Keratinocyte (primary cell): ENCODE results near the gene HEXD. TPM values are rescaled to one million over a fixed set of nuclear protein-coding genes. Genes with fewer than 3 reads are reported as not detected.

Experiments used
- DNase-seq: peaks from one replicate; pipeline ENCODE4 v3.0.0-alpha.2; 2011; ENCODE audit warnings: low read depth, missing footprints, low spot score
- FAIRE-seq: peaks from 2 replicates; lab custom pipeline; 2011; peaks lifted over from hg19 to GRCh38; lab: Jason Lieb, UNC
- H2AFZ ChIP-seq: 2 replicates; pipeline ENCODE4 v1.6.0; 2012; ENCODE audit warnings: low read length, control low read depth, inconsistent platforms; ENCODE audit not compliant: control insufficient read depth
- H3K27ac ChIP-seq: 2 replicates; pipeline ENCODE4 v1.5.1; 2011; ENCODE audit warnings: low read length; ENCODE audit not compliant: control insufficient read depth, insufficient read depth
- H3K27me3 ChIP-seq: 3 replicates; pipeline ENCODE4 v1.6.0; 2011; ENCODE audit warnings: low read length; ENCODE audit not compliant: control insufficient read depth, insufficient read depth; ENCODE audit errors: extremely low read depth
- H3K36me3 ChIP-seq, 2 experiments: 2 replicates in 1 of 2; 3 replicates in 1 of 2; pipeline ENCODE4 v1.5.1; 2011; ENCODE audit warnings: low read length in 2 of 2, mild to moderate bottlenecking in 1 of 2; ENCODE audit not compliant: control insufficient read depth in 2 of 2, insufficient read depth in 2 of 2; ENCODE audit errors: extremely low read depth in 1 of 2
- H3K4me1 ChIP-seq: 3 replicates; pipeline ENCODE4 v1.5.1; 2011; ENCODE audit warnings: low read length; ENCODE audit not compliant: control insufficient read depth, insufficient read depth; ENCODE audit errors: extremely low read depth
- H3K4me2 ChIP-seq: 3 replicates; pipeline ENCODE4 v1.6.0; 2011; ENCODE audit warnings: low read depth, low read length; ENCODE audit not compliant: control insufficient read depth, insufficient read depth; ENCODE audit errors: extremely low read depth
- H3K4me3 ChIP-seq, 3 experiments: fragments of 200-600 bp in 1 of 3; sonication (generic) in 1 of 3; 2 replicates in 2 of 3; 3 replicates in 1 of 3; pipeline ENCODE4 v1.5.1; 2011 to 2016; ENCODE audit warnings: low read length in 3 of 3, mild to moderate bottlenecking in 3 of 3, control low read depth in 2 of 3, inconsistent platforms in 1 of 3, low read depth in 1 of 3, mixed read lengths in 1 of 3, mixed run types in 1 of 3, moderate library complexity in 1 of 3; ENCODE audit not compliant: control insufficient read depth in 2 of 3, insufficient read depth in 2 of 3; ENCODE audit errors: extremely low read depth in 1 of 3
- H3K79me2 ChIP-seq: 2 replicates; pipeline ENCODE4 v1.6.0; 2012; ENCODE audit warnings: low read length; ENCODE audit not compliant: control insufficient read depth, insufficient read depth
- H3K9ac ChIP-seq: 3 replicates; pipeline ENCODE4 v1.6.0; 2011; ENCODE audit warnings: low read length; ENCODE audit not compliant: control insufficient read depth, insufficient read depth; ENCODE audit errors: extremely low read depth
- H3K9me1 ChIP-seq: 3 replicates; pipeline ENCODE4 v1.6.0; 2011; ENCODE audit warnings: low read length; ENCODE audit not compliant: control insufficient read depth, insufficient read depth; ENCODE audit errors: extremely low read depth
- H3K9me3 ChIP-seq: 2 replicates; pipeline ENCODE4 v1.5.1; 2012; ENCODE audit warnings: low read depth, low read length; ENCODE audit not compliant: control insufficient read depth
- H4K20me1 ChIP-seq: 3 replicates; pipeline ENCODE4 v1.6.0; 2011; ENCODE audit warnings: low read length; ENCODE audit not compliant: control insufficient read depth, insufficient read depth; ENCODE audit errors: extremely low read depth
- EZH2 ChIP-seq: IDR thresholded peaks from one replicate; pipeline ENCODE4 v1.6.1; 2012; ENCODE audit warnings: inconsistent platforms, mild to moderate bottlenecking, low read length, moderate library complexity
- dilution Hi-C: fragments of 300-500 bp; cut with MboI; formaldehyde crosslinking; loops from one replicate; pipeline ENCODE4 v1.7.0; 2020; ENCODE audit warnings: low sequenced_read_pairs; ENCODE audit not compliant: extremely low pct_ligation_motif_present
- polyA plus RNA-seq, 5 experiments: library from polyadenylated mRNA; depleted of rRNA in 3 of 5; stranded (reverse) in 3 of 5; stranded (forward) in 1 of 5; unstranded in 1 of 5; fragments of >200 nt; gene quantifications; 1 replicate in 1 of 5; 2 replicates in 3 of 5; 3 replicates in 1 of 5; pipeline versions ENCODE4 v1.2.1 to v1.2.3, GENCODE V29; 2011 to 2012; ENCODE audit warnings: missing spikeins in 2 of 5, low read depth in 1 of 5, low replicate concordance in 1 of 5
- small RNA-seq, 3 experiments: library from RNA; depleted of rRNA; stranded (forward); fragments of <200 nt; gene quantifications; one replicate each; pipeline ENCODE3, GENCODE V24; 2012; ENCODE audit warnings: low read depth in 3 of 3, low replicate concordance in 1 of 3; ENCODE audit not compliant: insufficient read length in 3 of 3
- TF ChIP-seq, protein P1 (sequence below), 3 experiments: IDR thresholded peaks in 1 of 3; conservative IDR thresholded peaks in 1 of 3; optimal IDR thresholded peaks in 1 of 3; 2 replicates in 2 of 3; 3 replicates in 1 of 3; pipeline versions ENCODE3 to v1.5.1; 2011; ENCODE audit warnings: low read length in 3 of 3, mild to moderate bottlenecking in 3 of 3, moderate library complexity in 2 of 3, control low read depth in 1 of 3, inconsistent platforms in 1 of 3; ENCODE audit not compliant: insufficient read depth in 2 of 3; ENCODE audit errors: extremely low read depth in 1 of 3

HEXD gene
- polyA plus RNA-seq, 1 donor (not counting 4 experiments of a cell fraction or from before 2014, with no cell fraction given) = 5.6 TPM

DNA sequence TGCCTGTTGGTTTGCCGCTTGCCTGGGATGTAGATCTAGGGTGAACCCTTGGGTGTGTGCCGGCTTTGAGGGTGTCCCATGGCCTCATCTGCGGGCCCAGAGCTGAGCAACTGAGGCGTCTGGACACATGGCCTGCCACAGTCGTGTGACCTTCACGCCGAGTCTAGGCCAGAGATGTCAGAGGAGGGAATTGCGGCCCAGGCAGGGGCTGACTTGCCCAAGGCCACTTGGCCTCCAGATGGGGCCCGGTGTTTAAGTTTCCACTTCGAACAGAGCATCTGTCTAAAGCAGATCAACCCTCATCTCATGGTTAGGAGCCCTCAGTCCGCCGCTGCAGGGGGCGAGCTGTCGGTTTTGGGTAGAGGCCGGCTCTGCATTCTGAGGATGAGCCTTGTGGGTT lies 73.4 kb downstream of the HEXD start:
- no peak for DNase-seq
- Histone ChIP-seq H3K9me1 (peaks cover 2% of the 10 kb centered on the region), H3K9ac (no peak overlapping the region), H3K4me3 (no peak overlapping the region), H3K79me2 (no peaks in the 10 kb centered on the region), H2AFZ (no peak overlapping the region), H4K20me1 (no peaks in the 10 kb centered on the region), H3K9me3 (no peaks in the 10 kb centered on the region), H3K4me2 (no peak overlapping the region), H3K4me1 (peaks cover 35% of the 10 kb centered on the region), H3K27me3 (no peaks in the 10 kb centered on the region), H3K36me3 (no peaks in the 10 kb centered on the region), H3K27ac (no peak overlapping the region)
- FAIRE-seq = no peak
- dilution Hi-C loops = no loop called here
- TF ChIP-seq EZH2 = no peak
- TF ChIP-seq, protein P1, sequence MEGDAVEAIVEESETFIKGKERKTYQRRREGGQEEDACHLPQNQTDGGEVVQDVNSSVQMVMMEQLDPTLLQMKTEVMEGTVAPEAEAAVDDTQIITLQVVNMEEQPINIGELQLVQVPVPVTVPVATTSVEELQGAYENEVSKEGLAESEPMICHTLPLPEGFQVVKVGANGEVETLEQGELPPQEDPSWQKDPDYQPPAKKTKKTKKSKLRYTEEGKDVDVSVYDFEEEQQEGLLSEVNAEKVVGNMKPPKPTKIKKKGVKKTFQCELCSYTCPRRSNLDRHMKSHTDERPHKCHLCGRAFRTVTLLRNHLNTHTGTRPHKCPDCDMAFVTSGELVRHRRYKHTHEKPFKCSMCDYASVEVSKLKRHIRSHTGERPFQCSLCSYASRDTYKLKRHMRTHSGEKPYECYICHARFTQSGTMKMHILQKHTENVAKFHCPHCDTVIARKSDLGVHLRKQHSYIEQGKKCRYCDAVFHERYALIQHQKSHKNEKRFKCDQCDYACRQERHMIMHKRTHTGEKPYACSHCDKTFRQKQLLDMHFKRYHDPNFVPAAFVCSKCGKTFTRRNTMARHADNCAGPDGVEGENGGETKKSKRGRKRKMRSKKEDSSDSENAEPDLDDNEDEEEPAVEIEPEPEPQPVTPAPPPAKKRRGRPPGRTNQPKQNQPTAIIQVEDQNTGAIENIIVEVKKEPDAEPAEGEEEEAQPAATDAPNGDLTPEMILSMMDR (optimal IDR thresholded peaks at IDR 0.05 in 1 of 3, IDR thresholded peaks at IDR 0.05 in 1 of 3, conservative IDR thresholded peaks at IDR 0.05 in 1 of 3; ENCODE audit: extremely low read depth in 1 of 3, insufficient read depth in 2 of 3, low read length in 3 of 3) = no peak

Small RNAs within 50 kb of the gene (small RNA-seq; reads per million reads assigned to genes)
- 0 reads per million in 3 experiments for gene RF00019

Other genes with a start within 250 kb of the HEXD start
- gene CCDC57, start 205.5 kb upstream of the HEXD start, polyA plus RNA-seq = 14.0 to 24.8 TPM (median 19.2 TPM) in 3 replicates
- gene SLC16A3, start 189.3 kb upstream of the HEXD start, polyA plus RNA-seq = 35.7 to 112 TPM (median 40.7 TPM) in 3 replicates
- 61.8 to 173 TPM (median 86.0 TPM) in 3 replicates for gene CSNK1D, start 144.6 kb upstream of the HEXD start, polyA plus RNA-seq
- gene CD7, start 100.7 kb upstream of the HEXD start, polyA plus RNA-seq = 0.05 TPM in 1 of 3 replicates, not detected in the others
- 1.7 to 2.2 TPM (median 2.0 TPM) in 3 replicates for gene SECTM1, start 84.6 kb upstream of the HEXD start, polyA plus RNA-seq
- gene TEX19, start 59.1 kb upstream of the HEXD start, polyA plus RNA-seq = 0.06 TPM in 1 of 3 replicates, not detected in the others
- not detected in 3 replicates for gene UTS2R, start 46.6 kb upstream of the HEXD start, polyA plus RNA-seq
- gene OGFOD3, start 239 bp downstream of the HEXD start, polyA plus RNA-seq = 10.8 to 21.6 TPM (median 15.3 TPM) in 3 replicates
- 30.2 to 36.0 TPM (median 34.2 TPM) in 3 replicates for gene CYBC1, start 32.4 kb downstream of the HEXD start, polyA plus RNA-seq
- gene NARF, start 40.4 kb downstream of the HEXD start, polyA plus RNA-seq = 31.9 to 36.8 TPM (median 32.9 TPM) in 3 replicates
- 39.4 to 43.9 TPM (median 43.8 TPM) in 3 replicates for gene FOXK2, start 101.4 kb downstream of the HEXD start, polyA plus RNA-seq
- 77.2 to 92.4 TPM (median 89.2 TPM) in 3 replicates for gene WDR45B, start 230.1 kb downstream of the HEXD start, polyA plus RNA-seq